H1 (cell line): Measurements from ENCODE around the gene FANCD2. TPM values are rescaled to one million over a fixed set of nuclear protein-coding genes. Genes with fewer than 3 reads are reported as not detected.

Source experiments
- CTBP2 ChIP-seq: IDR thresholded peaks from 2 replicates; pipeline ENCODE4 v1.7.0; 2011; ENCODE audit warnings: borderline replicate concordance, mild to moderate bottlenecking, moderate library complexity, mixed read lengths, low read length; ENCODE audit not compliant: insufficient read depth, insufficient read length
- EGR1 ChIP-seq: IDR thresholded peaks from 2 replicates; pipeline ENCODE4 v1.6.1; 2011; ENCODE audit warnings: low read depth, low read length, borderline replicate concordance
- KDM1A ChIP-seq: fragments of 200-600, 300-600 bp; sonication (generic); IDR thresholded peaks from 2 replicates; pipeline ENCODE4 v1.7.1; 2016; ENCODE audit warnings: mild to moderate bottlenecking, low read length, borderline replicate concordance
- KDM5A ChIP-seq: fragments of 200-600 bp; IDR thresholded peaks from 2 replicates; pipeline ENCODE4 v1.7.1; 2012; ENCODE audit warnings: mild to moderate bottlenecking, low read length, inconsistent platforms, mixed read lengths
- PHF8 ChIP-seq: fragments of 200-600 bp; sonication (generic); conservative IDR thresholded peaks from 2 replicates; pipeline ENCODE4 v1.7.1; 2012; ENCODE audit warnings: low read depth, mild to moderate bottlenecking, inconsistent platforms, low read length, moderate library complexity
- POLR2A ChIP-seq, 2 experiments: IDR thresholded peaks; 1 replicate in 1 of 2; 2 replicates in 1 of 2; pipeline ENCODE4 v1.6.1; 2011; ENCODE audit warnings: low read depth in 2 of 2, low read length in 2 of 2, mild to moderate bottlenecking in 2 of 2; ENCODE audit errors: control extremely low read depth in 1 of 2
- SIX5 ChIP-seq: IDR thresholded peaks from 2 replicates; pipeline ENCODE4 v1.6.1; 2011; ENCODE audit warnings: mild to moderate bottlenecking, low read depth, low read length
- TAF1 ChIP-seq: IDR thresholded peaks from 2 replicates; pipeline ENCODE4 v1.6.1; 2011; ENCODE audit warnings: mild to moderate bottlenecking, low read depth, low read length
- polyA plus RNA-seq, 7 experiments: library from polyadenylated mRNA; depleted of rRNA in 3 of 7; stranded (reverse) in 5 of 7; unstranded in 2 of 7; fragments of >200 nt in 5 of 7; fragments of 200-250 nt in 2 of 7; gene quantifications; 1 replicate in 5 of 7; 2 replicates in 1 of 7; 4 replicates in 1 of 7; pipeline versions ENCODE4 v1.2.1 to v1.2.3, GENCODE V29; 2011 to 2013; ENCODE audit warnings: missing spikeins in 2 of 7, mixed read lengths in 2 of 7
- total RNA-seq: library from RNA; stranded (reverse); fragmentation: NEBNext Ultra II Directional; extraction: Animal tissue kit (Norgen Biotek cat#: 25700); gene quantifications from 2 replicates; pipeline ENCODE4 v1.2.1, GENCODE V29; 2021

FANCD2 gene
- total and polyA plus RNA-seq, 2 of the 8 experiments (the other 6 are each of a cell fraction or from before 2014, with no cell fraction given), result 33.1 to 77.8 TPM

GRCh38 chr3:10140996-10141546, 114.8 kb downstream of the FANCD2 start (continued):
- TF ChIP-seq EGR1, result no peak
- no peak for TF ChIP-seq PHF8
- no peak for TF ChIP-seq KDM1A
- no peak for TF ChIP-seq CTBP2
- TF ChIP-seq KDM5A, result no peak
- TF ChIP-seq SIX5, result no peak
- TF ChIP-seq TAF1, result no peak
- TF ChIP-seq POLR2A (IDR thresholded peaks at IDR 0.05; ENCODE audit: control extremely low read depth in 1 of 2, low read depth in 2 of 2, low read length in 2 of 2), result no peak
- TF ChIP-seq, all 59 proteins: peak for 0
